Measurements from ENCODE around the gene BCAP31. TPM values are rescaled to one million over a fixed set of nuclear protein-coding genes. Genes with fewer than 3 reads are reported as not detected.
"Not testable (repeated sequence)": the region's sequence is repeated elsewhere in the genome, so short reads cannot be mapped to it uniquely, and the experiment has no call there.

Gene BCAP31
- total and polyA plus RNA-seq, 4 donors, result 101 to 130 (median 123) TPM

- Histone ChIP-seq H3K9me3 (ENCODE audit: control insufficient read depth, low read length) (no peaks in the 10 kb centered on the region), H3K27ac (ENCODE audit: low read depth in 1 of 2, low read length in 2 of 2) (no peak within 1 kb of the TSS), H3K4me1 (ENCODE audit: control insufficient read depth in 1 of 2, insufficient read depth in 2 of 2, low read length in 2 of 2) (no peaks in the 10 kb centered on the region), H3K27me3 (ENCODE audit: control insufficient read depth in 1 of 2, insufficient read depth in 2 of 2, low read length in 1 of 2) (no peaks in the 10 kb centered on the region), H3K4me3 (ENCODE audit: low read length in 2 of 2) (no peak within 1 kb of the TSS), H3K36me3 (ENCODE audit: control insufficient read depth in 1 of 2, insufficient read depth in 2 of 2, low read length in 1 of 2) (no peaks in the 10 kb centered on the region)
- 25 to 37% methylated on average over 26 of the region's 26 CpGs for WGBS, 2 donors
- peak; percentile 77 for ATAC-seq (ENCODE audit: low FRiP score)
- intact Hi-C loops (cut with DNase I), result loop anchor here (2.0 to 5.0 kb wide), 3 partner anchors 173 to 189 kb away; partner anchors contain the start of gene NAA10 (in 1 of the 2)
- DNase-seq, result peak; percentile 89 to 93
These were observed 40.0 kb upstream of the BCAP31 start, which contains the start of gene PLXNB3 for GRCh38 chrX:153763989-153764755. Gene PLXNB3 (plus strand): TSS chrX:153764249. CDS start chrX:153765536, 1,287 bp downstream.

GRCh38 chrX:153763298-153763932 is 39.2 kb upstream of the BCAP31 start:
- Histone ChIP-seq H3K9me3 (ENCODE audit: control insufficient read depth, low read length) (no peaks in the 10 kb centered on the region), H3K36me3 (ENCODE audit: control insufficient read depth in 1 of 2, insufficient read depth in 2 of 2, low read length in 1 of 2) (no peaks in the 10 kb centered on the region), H3K27me3 (ENCODE audit: control insufficient read depth in 1 of 2, insufficient read depth in 2 of 2, low read length in 1 of 2) (no peaks in the 10 kb centered on the region), H3K4me1 (ENCODE audit: control insufficient read depth in 1 of 2, insufficient read depth in 2 of 2, low read length in 2 of 2) (no peaks in the 10 kb centered on the region), H3K27ac (ENCODE audit: low read depth in 1 of 2, low read length in 2 of 2) (no peak overlapping the region), H3K4me3 (ENCODE audit: low read length in 2 of 2) (no peak overlapping the region)
- DNase-seq (peak in 1 of 2 donors; percentile 41), ATAC-seq (ENCODE audit: low FRiP score) (no peak)
- intact Hi-C loops (cut with DNase I), result loop anchor here in 1 of 2 donors (5.0 kb wide), 2 partner anchors 174 to 189 kb away; partner anchors contain the start of gene NAA10
- WGBS, 2 donors, result 88 to 90% methylated on average over 18 of the region's 18 CpGs

GRCh38 chrX:153762626-153763173 is 38.5 kb upstream of the BCAP31 start:
- intact Hi-C loops (cut with DNase I), result loop anchor here in 1 of 2 donors (5.0 kb wide), 2 partner anchors 175 to 190 kb away; partner anchors contain the start of gene NAA10
- ATAC-seq (ENCODE audit: low FRiP score) (no peak), DNase-seq (peak in 1 of 2 donors; percentile 33)
- no peak overlapping the region for H3K4me3 ChIP-seq (ENCODE audit: low read length in 2 of 2)
- no peak overlapping the region for H3K27ac ChIP-seq (ENCODE audit: low read depth in 1 of 2, low read length in 2 of 2)
- no peaks in the 10 kb centered on the region for H3K4me1 ChIP-seq (ENCODE audit: control insufficient read depth in 1 of 2, insufficient read depth in 2 of 2, low read length in 2 of 2)
- H3K27me3 ChIP-seq (ENCODE audit: control insufficient read depth in 1 of 2, insufficient read depth in 2 of 2, low read length in 1 of 2), result no peaks in the 10 kb centered on the region
- no peaks in the 10 kb centered on the region for H3K36me3 ChIP-seq (ENCODE audit: control insufficient read depth in 1 of 2, insufficient read depth in 2 of 2, low read length in 1 of 2)
- WGBS, 2 donors, result 90 to 91% methylated on average over 14 of the region's 14 CpGs
- H3K9me3 ChIP-seq (ENCODE audit: control insufficient read depth, low read length), result no peaks in the 10 kb centered on the region

GRCh38 chrX:153761863-153762262 is 37.7 kb upstream of the BCAP31 start:
- H3K9me3 ChIP-seq (ENCODE audit: control insufficient read depth, low read length), result no peaks in the 10 kb centered on the region
- DNase-seq (no peak), ATAC-seq (ENCODE audit: low FRiP score) (no peak)
- H3K27me3 ChIP-seq (ENCODE audit: control insufficient read depth in 1 of 2, insufficient read depth in 2 of 2, low read length in 1 of 2), result no peaks in the 10 kb centered on the region
- H3K4me1 ChIP-seq (ENCODE audit: control insufficient read depth in 1 of 2, insufficient read depth in 2 of 2, low read length in 2 of 2), result no peaks in the 10 kb centered on the region
- no peaks in the 10 kb centered on the region for H3K36me3 ChIP-seq (ENCODE audit: control insufficient read depth in 1 of 2, insufficient read depth in 2 of 2, low read length in 1 of 2)
- whole genome bisulfite sequencing, 2 donors, result 82 to 88% methylated on average over 15 of the region's 15 CpGs
- no peak overlapping the region for H3K27ac ChIP-seq (ENCODE audit: low read depth in 1 of 2, low read length in 2 of 2)
- H3K4me3 ChIP-seq (ENCODE audit: low read length in 2 of 2), result no peak overlapping the region
- intact Hi-C loops (cut with DNase I), result loop anchor here in 1 of 2 donors (5.0 kb wide), 2 partner anchors 175 to 190 kb away; partner anchors contain the start of gene NAA10

GRCh38 chrX:153755136-153755535 is 30.9 kb upstream of the BCAP31 start:
- WGBS, 2 donors, result 89 to 91% methylated on average over 1 of the region's 1 CpG
- ATAC-seq (ENCODE audit: low FRiP score) (no peak), DNase-seq (no peak)
- Histone ChIP-seq H3K4me1 (ENCODE audit: control insufficient read depth in 1 of 2, insufficient read depth in 2 of 2, low read length in 2 of 2) (no peaks in the 10 kb centered on the region), H3K36me3 (ENCODE audit: control insufficient read depth in 1 of 2, insufficient read depth in 2 of 2, low read length in 1 of 2) (no peaks in the 10 kb centered on the region), H3K9me3 (ENCODE audit: control insufficient read depth, low read length) (no peaks in the 10 kb centered on the region), H3K27ac (ENCODE audit: low read depth in 1 of 2, low read length in 2 of 2) (no peak overlapping the region), H3K27me3 (ENCODE audit: control insufficient read depth in 1 of 2, insufficient read depth in 2 of 2, low read length in 1 of 2) (no peaks in the 10 kb centered on the region), H3K4me3 (ENCODE audit: low read length in 2 of 2) (no peak overlapping the region)
- intact Hi-C loops (cut with DNase I), result no loop called here

GRCh38 chrX:153750127-153750774 is 26.1 kb upstream of the BCAP31 start:
- Histone ChIP-seq H3K4me1 (ENCODE audit: control insufficient read depth in 1 of 2, insufficient read depth in 2 of 2, low read length in 2 of 2) (no peaks in the 10 kb centered on the region), H3K27me3 (ENCODE audit: control insufficient read depth in 1 of 2, insufficient read depth in 2 of 2, low read length in 1 of 2) (no peaks in the 10 kb centered on the region), H3K9me3 (ENCODE audit: control insufficient read depth, low read length) (no peaks in the 10 kb centered on the region), H3K4me3 (ENCODE audit: low read length in 2 of 2) (no peak overlapping the region), H3K36me3 (ENCODE audit: control insufficient read depth in 1 of 2, insufficient read depth in 2 of 2, low read length in 1 of 2) (no peaks in the 10 kb centered on the region), H3K27ac (ENCODE audit: low read depth in 1 of 2, low read length in 2 of 2) (no peak overlapping the region)
- intact Hi-C loops (cut with DNase I), result no loop called here
- WGBS, 2 donors, result 69 to 76% methylated on average over 12 of the region's 12 CpGs
- ATAC-seq (ENCODE audit: low FRiP score) (no peak), DNase-seq (no peak)

- H3K36me3 ChIP-seq (ENCODE audit: control insufficient read depth in 1 of 2, insufficient read depth in 2 of 2, low read length in 1 of 2); ATAC-seq (ENCODE audit: low FRiP score); H3K9me3 ChIP-seq (ENCODE audit: control insufficient read depth, low read length); H3K4me3 ChIP-seq (ENCODE audit: low read length in 2 of 2); intact Hi-C loops (cut with DNase I); H3K4me1 ChIP-seq (ENCODE audit: control insufficient read depth in 1 of 2, insufficient read depth in 2 of 2, low read length in 2 of 2); H3K27me3 ChIP-seq (ENCODE audit: control insufficient read depth in 1 of 2, insufficient read depth in 2 of 2, low read length in 1 of 2); DNase-seq; H3K27ac ChIP-seq (ENCODE audit: low read depth in 1 of 2, low read length in 2 of 2): not testable (repeated sequence)
- 87 to 93% methylated on average over 7 of the region's 7 CpGs for WGBS, 2 donors
These were observed 24.8 kb upstream of the BCAP31 start for GRCh38 chrX:153749017-153749416.

- WGBS, 2 donors, result 76 to 81% methylated on average over 6 of the region's 6 CpGs
- H3K9me3 ChIP-seq (ENCODE audit: control insufficient read depth, low read length); H3K27me3 ChIP-seq (ENCODE audit: control insufficient read depth in 1 of 2, insufficient read depth in 2 of 2, low read length in 1 of 2); H3K4me3 ChIP-seq (ENCODE audit: low read length in 2 of 2); ATAC-seq (ENCODE audit: low FRiP score); H3K36me3 ChIP-seq (ENCODE audit: control insufficient read depth in 1 of 2, insufficient read depth in 2 of 2, low read length in 1 of 2); intact Hi-C loops (cut with DNase I); H3K27ac ChIP-seq (ENCODE audit: low read depth in 1 of 2, low read length in 2 of 2); DNase-seq; H3K4me1 ChIP-seq (ENCODE audit: control insufficient read depth in 1 of 2, insufficient read depth in 2 of 2, low read length in 2 of 2): not testable (repeated sequence)
These were observed 22.8 kb upstream of the BCAP31 start for GRCh38 chrX:153746991-153747390.

Measured in aorta (tissue), 5 donors.